Tibial artery (tissue), 4 donors: ENCODE measurements around the gene COL25A1.

Source experiments
- DNase-seq, 2 donors: peaks; one replicate each; pipeline ENCODE4 v3.0.0-alpha.2; 2019
- H3K27ac ChIP-seq, 2 donors: fragments of 200-600 bp; sonication (generic) in 1 of 2; 1 replicate in 1 of 2; 2 replicates in 1 of 2; pipeline ENCODE4 v1.5.1; 2018 to 2019; ENCODE audit warnings: mild to moderate bottlenecking in 1 of 2
- H3K27me3 ChIP-seq, 2 donors: fragments of 200-600 bp; sonication (generic) in 1 of 2; one replicate each; pipeline versions ENCODE4 v1.5.1 to v1.6.0; 2016 to 2019
- H3K36me3 ChIP-seq, 3 donors: fragments of 200-600 bp; sonication (generic) in 2 of 3; one replicate each; pipeline ENCODE4 v1.5.1; 2016 to 2019; ENCODE audit warnings: mild to moderate bottlenecking in 2 of 3
- H3K4me1 ChIP-seq, 4 donors: fragments of 200-600 bp; sonication (generic) in 2 of 4; 1 replicate in 3 of 4; 2 replicates in 1 of 4; pipeline ENCODE4 v1.5.1; 2016 to 2019
- H3K4me3 ChIP-seq, 2 donors: fragments of 200-600 bp; sonication (generic) in 1 of 2; 1 replicate in 1 of 2; 2 replicates in 1 of 2; pipeline ENCODE4 v1.5.1; 2018 to 2019; ENCODE audit warnings: mild to moderate bottlenecking in 2 of 2
- H3K9me3 ChIP-seq, 3 donors: fragments of 200-600 bp; sonication (generic) in 1 of 3; one replicate each; pipeline ENCODE4 v1.5.1; 2016 to 2019
- CTCF ChIP-seq, 2 experiments: fragments of 200-600 bp in 1 of 2; fragments of 450-650 bp in 1 of 2; IDR thresholded peaks; one replicate each; pipeline ENCODE4 v1.5.1; 2017 to 2019; ENCODE audit warnings: antibody characterized with exemption in 2 of 2, mild to moderate bottlenecking in 1 of 2, moderate library complexity in 1 of 2
- intact Hi-C: fragments of 100-400 bp; cut with DNase I; formaldehyde crosslinking; loops from one replicate; pipeline ENCODE4 v1.15.0; 2023; ENCODE audit warnings: low total_unique reads

Gene COL25A1

GRCh38 chr4:108965472-108966076 lies 336.9 kb downstream of the COL25A1 start:
- intact Hi-C loops, result no loop called here
- no peaks in the 10 kb centered on the region for H3K4me1 ChIP-seq
- DNase-seq, result no peak

GRCh38 chr4:108965016-108965415 lies 337.4 kb downstream of the COL25A1 start:
- no peak for DNase-seq
- H3K36me3 ChIP-seq, result no peaks in the 10 kb centered on the region
- H3K27me3 ChIP-seq, result no peaks in the 10 kb centered on the region
- TF ChIP-seq CTCF (IDR thresholded peaks at IDR 0.05), result no peak
- no peak overlapping the region for H3K27ac ChIP-seq
- intact Hi-C loops, result no loop called here
- H3K4me1 ChIP-seq, result no peaks in the 10 kb centered on the region
- no peaks in the 10 kb centered on the region for H3K9me3 ChIP-seq
- no peak overlapping the region for H3K4me3 ChIP-seq

More at GRCh38 chr4:108965472-108966076, 336.9 kb downstream of the COL25A1 start:
- Histone ChIP-seq H3K27ac (no peak overlapping the region), H3K27me3 (no peaks in the 10 kb centered on the region), H3K9me3 (no peaks in the 10 kb centered on the region), H3K4me3 (no peak overlapping the region), H3K36me3 (no peaks in the 10 kb centered on the region)
- no peak for TF ChIP-seq CTCF (IDR thresholded peaks at IDR 0.05)

- Histone ChIP-seq H3K4me1 (no peaks in the 10 kb centered on the region), H3K4me3 (no peak overlapping the region), H3K27ac (no peak overlapping the region), H3K36me3 (no peaks in the 10 kb centered on the region), H3K9me3 (no peaks in the 10 kb centered on the region), H3K27me3 (no peaks in the 10 kb centered on the region)
- no peak for TF ChIP-seq CTCF (IDR thresholded peaks at IDR 0.05)
- intact Hi-C loops, result no loop called here
- DNase-seq, result no peak
These were observed 338.5 kb downstream of the COL25A1 start for GRCh38 chr4:108963910-108964309.

- Histone ChIP-seq H3K27me3 (no peaks in the 10 kb centered on the region), H3K27ac (no peak overlapping the region), H3K9me3 (no peaks in the 10 kb centered on the region), H3K36me3 (no peaks in the 10 kb centered on the region), H3K4me1 (no peaks in the 10 kb centered on the region), H3K4me3 (no peak overlapping the region)
- intact Hi-C loops, result no loop called here
- DNase-seq, result no peak
- TF ChIP-seq CTCF (IDR thresholded peaks at IDR 0.05), result no peak
These were observed 343.0 kb downstream of the COL25A1 start for GRCh38 chr4:108959491-108959890.

- intact Hi-C loops, result no loop called here
- TF ChIP-seq CTCF (IDR thresholded peaks at IDR 0.05), result no peak
- H3K27me3 ChIP-seq, result no peaks in the 10 kb centered on the region
- no peak for DNase-seq
- no peaks in the 10 kb centered on the region for H3K4me1 ChIP-seq
- no peak overlapping the region for H3K27ac ChIP-seq
- no peaks in the 10 kb centered on the region for H3K9me3 ChIP-seq
- no peaks in the 10 kb centered on the region for H3K36me3 ChIP-seq
- H3K4me3 ChIP-seq, result no peak overlapping the region
These were observed 347.6 kb downstream of the COL25A1 start for GRCh38 chr4:108954880-108955279.

GRCh38 chr4:108953941-108954340 lies 348.5 kb downstream of the COL25A1 start:
- DNase-seq, result no peak
- H3K36me3 ChIP-seq, result no peaks in the 10 kb centered on the region
- TF ChIP-seq CTCF (IDR thresholded peaks at IDR 0.05), result no peak
- intact Hi-C loops, result no loop called here
- H3K27ac ChIP-seq, result no peak overlapping the region
- H3K4me3 ChIP-seq, result no peak overlapping the region
- H3K4me1 ChIP-seq, result no peaks in the 10 kb centered on the region
- no peaks in the 10 kb centered on the region for H3K9me3 ChIP-seq
- H3K27me3 ChIP-seq, result no peaks in the 10 kb centered on the region
